ENCODE data around the gene TMEM253. TPM values are rescaled to one million over a fixed set of nuclear protein-coding genes. Genes with fewer than 3 reads are reported as not detected.

TMEM253 gene
- total and polyA plus RNA-seq, 8 donors = 0.16 to 4.9 (median 1.1) TPM

GRCh38 chr14:21095430-21096205, 5.2 kb upstream of the TMEM253 start:
- H3K36me3 ChIP-seq = peaks cover 0 to 17% (median 0%) of the 10 kb centered on the region in 3 donors
- FAIRE-seq = no peak
- peaks cover 0 to 12% (median 12%) of the 10 kb centered on the region in 3 donors for H3K4me1 ChIP-seq
- no peak for DNase-seq
- ATAC-seq = no peak
- WGBS, 2 donors = 68 to 70% methylated on average over 6 of the region's 6 CpGs
- no peak overlapping the region for H3K27ac ChIP-seq
- H3K9me3 ChIP-seq = no peaks in the 10 kb centered on the region
- H3K4me3 ChIP-seq = no peak overlapping the region
- intact Hi-C loops (cut with DNase I) = no loop called here
- no peak for TF ChIP-seq CTCF (IDR thresholded peaks at IDR 0.05)
- H3K27me3 ChIP-seq = no peaks in the 10 kb centered on the region

GRCh38 chr14:21096438-21096837, 4.4 kb upstream of the TMEM253 start:
- no peak for TF ChIP-seq CTCF (IDR thresholded peaks at IDR 0.05)
- H3K9me3 ChIP-seq = no peaks in the 10 kb centered on the region
- ATAC-seq (no peak), FAIRE-seq (no peak), DNase-seq (no peak)
- 64 to 65% methylated on average over 3 of the region's 3 CpGs for WGBS, 2 donors
- H3K27me3 ChIP-seq = no peaks in the 10 kb centered on the region
- H3K4me1 ChIP-seq = peaks cover 0 to 12% (median 12%) of the 10 kb centered on the region in 3 donors
- H3K4me3 ChIP-seq = no peak overlapping the region
- H3K36me3 ChIP-seq = peaks cover 0 to 11% (median 0%) of the 10 kb centered on the region in 3 donors
- intact Hi-C loops (cut with DNase I) = no loop called here
- peak overlapping the region in 1 of 4 donors; percentile 84 for H3K27ac ChIP-seq

- H3K4me1 ChIP-seq = peaks cover 0 to 12% (median 12%) of the 10 kb centered on the region in 3 donors
- no peak for DNase-seq
- H3K36me3 ChIP-seq = peaks cover 0 to 7% (median 0%) of the 10 kb centered on the region in 3 donors
- 23 to 25% methylated on average over 10 of the region's 10 CpGs for WGBS, 2 donors
- TF ChIP-seq CTCF (IDR thresholded peaks at IDR 0.05) = no peak
- no peak for FAIRE-seq
- peak overlapping the region in 2 of 4 donors; percentile 53 to 59 for H3K4me3 ChIP-seq
- H3K9me3 ChIP-seq = no peaks in the 10 kb centered on the region
- peak overlapping the region; percentile 61 to 84 (median 79) for H3K27ac ChIP-seq
- H3K27me3 ChIP-seq = no peaks in the 10 kb centered on the region
- intact Hi-C loops (cut with DNase I) = no loop called here
- peak; percentile 0 to 25 (median 4) for ATAC-seq
These were observed 3.8 kb upstream of the TMEM253 start for GRCh38 chr14:21096978-21097635.

- 0 to 5% methylated on average over 7 to 19 of the region's 19 CpGs for WGBS, 2 donors
- H3K9me3 ChIP-seq = no peaks in the 10 kb centered on the region
- peak overlapping the region; percentile 61 to 84 (median 79) for H3K27ac ChIP-seq
- H3K36me3 ChIP-seq = peaks cover 0 to 4% (median 0%) of the 10 kb centered on the region in 3 donors
- intact Hi-C loops (cut with DNase I) = no loop called here
- FAIRE-seq = no peak
- H3K4me1 ChIP-seq = peaks cover 0 to 12% (median 11%) of the 10 kb centered on the region in 3 donors
- peak overlapping the region in 3 of 4 donors; percentile 23 to 59 (median 53) for H3K4me3 ChIP-seq
- DNase-seq = peak in 3 of 6 donors; percentile 36 to 67 (median 56)
- TF ChIP-seq CTCF (IDR thresholded peaks at IDR 0.05) = no peak
- no peaks in the 10 kb centered on the region for H3K27me3 ChIP-seq
- ATAC-seq = peak; percentile 22 to 50 (median 30)
These were observed 3.2 kb upstream of the TMEM253 start for GRCh38 chr14:21097636-21098075.
